SIG-M5 treated with dmso at 0.1 percent for 504 hours (cell line): ENCODE data around the gene CMC1.
"Not testable (repeated sequence)": the region's sequence is repeated elsewhere in the genome, so short reads cannot be mapped to it uniquely, and the experiment has no call there.

Experiments used
- DNase-seq: peaks from one replicate; lab custom pipeline; 2025; ENCODE audit not compliant: unreplicated experiment; lab: John Stamatoyannopoulos, UW

The CMC1 gene

DNA sequence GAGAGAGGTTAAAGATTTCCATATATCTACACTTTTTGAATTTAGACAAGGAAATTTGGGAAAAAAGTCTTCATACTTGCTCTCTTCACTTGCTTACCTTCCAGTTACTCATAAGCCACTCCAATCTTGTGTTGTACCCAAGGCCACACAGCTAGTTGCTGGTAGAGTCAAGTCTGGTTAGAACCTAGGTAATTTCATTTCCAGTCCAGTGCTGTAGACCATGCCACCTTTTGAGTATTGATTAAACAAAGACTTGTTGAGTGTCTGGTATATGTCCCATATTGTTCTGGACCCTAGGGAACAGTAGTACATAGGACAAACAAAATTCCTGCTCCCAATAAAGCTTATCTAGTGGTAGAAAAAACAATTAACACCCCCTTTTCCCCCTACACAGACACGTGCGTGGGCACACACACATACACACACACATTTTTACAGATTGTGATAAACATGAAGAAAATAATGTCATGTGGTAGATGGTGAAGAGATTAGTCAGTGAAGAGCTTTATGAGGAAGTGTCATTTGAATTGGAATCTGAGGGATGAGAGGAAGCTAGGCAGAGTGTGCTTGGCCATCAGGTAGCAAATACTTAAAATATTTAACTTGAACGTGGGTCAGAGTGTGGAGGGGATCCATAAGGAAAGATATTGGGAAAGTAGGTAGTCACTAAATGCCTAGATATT is 2.1 kb downstream of the CMC1 start:
- DNase-seq = peak; percentile 58

DNA sequence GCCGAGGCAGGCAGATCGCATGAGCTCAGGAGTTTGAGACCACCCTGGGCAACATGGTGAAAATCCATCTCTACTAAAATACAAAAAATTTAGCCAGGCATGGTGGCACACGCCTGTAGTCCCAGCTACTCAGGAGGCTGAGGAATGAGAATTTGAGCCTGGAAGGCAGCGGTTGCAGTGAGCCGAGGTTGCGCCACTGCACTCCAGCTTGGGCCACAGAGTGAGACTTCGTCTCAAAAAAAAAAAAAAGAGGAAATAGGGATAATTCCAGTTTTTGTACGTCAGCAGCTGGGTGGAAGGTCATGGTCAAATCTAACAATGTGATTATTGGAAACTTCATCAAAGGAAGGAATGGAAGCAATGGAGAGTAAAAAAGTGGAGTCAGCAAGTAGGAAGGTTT is 3.1 kb downstream of the CMC1 start:
- peak; percentile 15 for DNase-seq

DNA sequence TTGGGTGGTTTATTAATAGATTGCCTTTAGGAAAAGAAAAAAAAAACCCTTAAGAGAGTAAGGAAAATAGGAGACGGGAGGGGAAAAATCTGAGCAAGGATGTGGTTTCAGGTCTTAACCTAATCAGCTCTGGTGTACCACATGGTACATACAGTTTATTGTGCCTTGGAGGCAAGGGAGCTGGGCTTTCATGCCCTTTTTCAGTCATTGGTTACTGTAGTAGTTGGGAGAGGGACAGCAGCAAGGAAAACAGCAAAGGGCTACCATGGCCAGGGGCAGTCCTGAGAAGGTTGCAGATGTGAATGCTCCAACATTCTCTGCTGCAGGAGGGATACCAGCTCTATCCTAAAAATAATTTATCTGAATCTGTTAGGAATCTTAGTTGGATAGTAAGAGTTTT is 5.9 kb downstream of the CMC1 start:
- DNase-seq = no peak

DNA sequence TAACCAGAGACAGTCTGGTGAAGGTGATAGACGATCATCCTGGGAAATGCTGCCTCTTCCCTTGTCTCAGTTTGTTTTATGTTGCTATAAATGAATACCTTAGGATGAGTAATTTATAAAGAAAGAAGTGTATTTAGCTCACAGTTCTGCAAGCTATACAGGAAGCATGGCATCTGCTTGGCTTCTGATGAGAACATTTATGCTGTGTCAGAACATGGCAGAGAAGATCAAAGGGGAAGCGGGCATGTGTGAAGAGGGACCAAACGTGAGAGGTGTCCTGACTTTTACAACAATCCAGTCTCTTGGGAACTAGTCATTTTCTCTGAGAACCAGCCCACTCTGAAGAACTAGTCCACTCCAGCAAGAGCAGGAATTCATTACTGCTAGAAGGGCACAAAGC is 9.6 kb downstream of the CMC1 start:
- no peak for DNase-seq

DNA sequence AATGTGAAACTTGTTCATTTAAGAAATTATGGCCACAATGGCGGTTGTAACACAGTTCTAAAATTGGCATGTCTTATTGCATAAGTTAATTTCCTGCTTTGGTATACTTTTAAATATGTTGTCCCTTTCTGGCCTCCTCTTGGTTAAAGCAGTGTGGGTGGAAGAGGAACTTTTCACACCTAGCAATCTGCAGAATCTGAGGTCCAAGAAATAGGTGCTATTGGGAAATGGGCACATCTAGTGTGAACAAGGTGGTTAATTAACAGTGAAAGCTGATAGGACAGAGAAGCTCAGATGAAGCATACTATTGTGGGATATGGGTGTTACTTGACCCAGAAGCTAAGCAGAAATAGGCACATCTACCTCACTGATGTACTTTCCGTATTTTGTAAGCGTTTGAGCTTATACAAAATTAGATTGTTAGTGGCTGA is 10.6 kb downstream of the CMC1 start:
- DNase-seq = peak; percentile 85

DNA sequence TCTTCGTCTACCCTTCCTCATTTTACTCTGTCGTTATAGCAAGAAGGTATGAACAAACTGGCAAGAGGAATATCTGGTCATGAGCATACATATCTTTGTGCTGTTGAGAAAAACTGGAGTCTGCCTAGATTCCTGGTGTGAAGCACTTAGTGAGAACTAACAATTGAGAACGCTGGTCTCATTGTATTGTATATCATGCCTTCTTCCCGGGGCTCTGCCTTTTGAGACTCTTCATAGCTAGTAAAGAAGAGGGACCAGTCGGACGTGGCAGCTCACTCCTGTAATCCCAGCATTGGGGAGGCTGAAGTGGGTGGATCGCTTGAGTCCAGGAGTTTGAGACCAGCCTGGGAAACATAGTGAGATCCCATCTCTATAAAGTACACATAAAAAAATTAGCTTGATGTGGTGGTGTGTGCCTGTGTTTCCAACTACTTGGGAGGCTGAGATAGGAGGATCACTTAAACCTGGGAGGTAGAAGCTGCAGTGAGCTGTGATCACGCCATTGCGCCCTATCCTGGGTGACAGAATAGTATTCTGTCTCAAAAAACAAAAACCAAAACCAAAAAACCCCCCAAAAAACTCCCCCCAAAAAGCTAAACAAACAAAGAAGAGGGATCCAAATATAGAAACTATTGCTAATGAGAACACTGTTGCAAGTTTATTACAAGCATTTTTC is 11.8 kb downstream of the CMC1 start:
- no peak for DNase-seq

DNA sequence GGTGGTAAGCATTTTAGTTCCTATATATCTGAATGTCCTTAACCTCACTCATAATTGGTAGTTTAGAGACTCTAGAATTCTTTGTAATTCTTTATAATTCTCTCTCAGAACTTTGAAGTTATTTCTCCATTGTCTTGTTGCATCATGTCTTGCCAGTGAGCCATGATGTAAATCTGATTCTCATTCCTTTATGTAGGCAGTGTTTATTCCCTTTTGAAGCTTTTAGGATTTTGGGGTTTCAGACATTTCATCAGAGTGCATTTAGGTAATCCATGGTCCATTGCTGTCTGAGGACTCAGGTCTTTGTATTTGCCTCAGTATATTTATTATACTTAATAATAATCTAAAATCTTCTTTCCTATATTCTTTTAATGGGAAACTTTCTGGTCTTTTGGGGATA is 20.6 kb downstream of the CMC1 start:
- no peak for DNase-seq

DNA sequence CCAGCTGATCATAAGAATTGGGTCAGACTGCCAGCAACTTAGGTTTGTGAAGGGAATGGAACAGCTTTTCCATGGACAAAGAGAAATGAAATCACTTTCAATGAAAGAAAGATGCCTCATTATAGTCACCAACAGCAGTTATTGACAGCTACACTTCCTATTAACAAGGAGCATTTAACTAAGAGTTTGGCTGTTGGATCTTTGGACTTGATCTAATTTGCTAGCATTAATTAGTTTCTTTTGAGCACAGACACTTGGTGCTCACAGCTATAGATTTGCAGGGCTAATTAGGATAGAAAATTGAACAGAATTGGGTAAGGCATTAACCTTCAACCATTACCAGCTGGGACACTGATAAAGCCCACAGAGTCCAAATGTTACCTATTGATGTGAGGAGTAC is 24.2 kb downstream of the CMC1 start:
- DNase-seq = no peak

DNA sequence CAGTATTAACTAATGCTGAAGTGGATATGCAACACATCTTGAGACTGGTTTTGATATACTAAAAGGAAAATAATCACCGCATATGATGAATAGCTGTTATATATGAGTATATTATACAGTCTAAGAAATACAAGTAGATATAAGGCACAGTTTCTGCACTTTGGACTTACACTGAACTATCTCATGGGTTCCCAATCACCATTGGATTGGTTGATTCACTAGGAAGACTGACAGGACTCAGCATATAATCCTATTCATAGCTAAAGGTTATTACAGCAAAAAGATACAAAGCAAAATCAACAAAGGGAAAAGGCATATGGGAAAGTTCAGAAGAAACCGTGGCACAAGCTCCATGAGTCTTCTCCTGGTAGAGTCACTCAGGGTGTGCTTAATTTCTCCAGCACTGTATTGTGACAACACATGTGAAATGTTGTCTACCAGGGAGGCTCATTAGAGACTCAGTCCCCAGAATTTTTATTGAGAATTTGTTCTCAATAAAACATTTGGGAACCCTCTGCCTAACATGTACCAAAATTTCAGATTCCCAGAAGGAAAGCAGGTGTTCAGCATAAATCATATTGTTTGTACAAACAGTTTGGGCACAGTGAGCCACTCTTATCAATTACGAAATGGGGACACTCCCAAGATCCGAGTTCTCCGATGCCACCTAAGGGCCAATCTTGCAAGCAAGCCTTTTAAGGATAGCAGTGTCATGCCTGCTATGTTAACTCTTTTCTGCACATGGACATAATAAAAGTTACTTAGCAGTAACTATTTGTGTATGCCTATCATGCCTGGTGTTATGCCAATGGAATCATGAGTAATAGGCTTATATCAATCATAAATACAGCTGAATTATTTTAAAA is 26.8 kb downstream of the CMC1 start:
- DNase-seq = no peak

DNA sequence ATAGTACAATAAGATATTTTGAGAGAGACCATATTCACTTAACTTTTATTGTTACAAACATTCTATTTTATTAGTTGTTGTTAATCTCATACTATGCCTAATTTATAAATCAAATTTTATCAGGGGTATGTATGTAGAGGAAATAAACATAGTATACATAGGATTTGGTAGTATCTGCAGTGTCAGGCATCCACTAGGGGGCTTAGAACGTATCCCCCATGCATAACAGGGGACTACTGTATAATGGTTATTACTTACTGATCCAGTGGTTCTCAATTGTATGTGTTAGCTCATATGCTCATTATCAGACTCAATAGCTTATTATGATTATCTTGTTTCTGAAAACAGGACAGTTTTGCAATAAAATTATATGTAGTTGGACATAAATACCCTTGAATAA is 27.6 kb downstream of the CMC1 start:
- DNase-seq = no peak

DNA sequence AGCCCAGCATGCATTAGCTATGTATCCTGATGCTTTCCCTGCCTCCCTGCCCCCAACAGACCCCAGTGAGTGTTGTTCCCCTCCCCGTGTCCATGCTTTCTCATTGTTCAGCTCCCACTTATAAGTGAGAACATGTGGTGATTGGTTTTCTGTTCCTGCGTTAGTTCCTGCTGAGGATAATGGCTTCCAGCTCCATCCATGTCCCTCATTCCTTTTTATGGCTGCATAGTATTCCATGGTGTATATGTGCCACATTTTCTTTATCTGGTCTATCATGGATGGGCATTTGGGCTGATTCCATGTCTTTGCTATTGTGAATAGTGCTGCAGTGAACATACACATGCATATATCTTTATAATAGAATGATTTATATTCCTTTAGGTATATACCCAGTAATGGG is 28.5 kb downstream of the CMC1 start:
- DNase-seq = not testable (repeated sequence)

DNA sequence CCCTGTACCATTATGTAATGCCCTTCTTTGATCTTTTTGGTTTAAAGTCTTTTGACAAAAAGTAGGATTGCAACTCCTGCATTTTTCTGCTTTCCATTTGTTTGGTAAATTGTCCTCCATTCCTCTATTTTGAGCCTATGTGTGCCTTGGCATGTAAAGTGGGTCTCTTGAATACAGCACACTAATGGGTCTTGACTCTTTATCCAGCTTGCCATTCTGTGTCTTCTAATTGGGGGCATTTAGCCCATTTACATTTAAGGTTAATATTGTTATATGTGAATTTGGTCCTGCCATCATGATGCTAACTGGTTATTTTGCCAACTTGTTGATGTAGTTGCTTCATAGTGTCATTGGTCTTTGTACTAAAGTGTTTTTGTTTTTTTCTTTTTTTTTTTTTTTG is 32.4 kb downstream of the CMC1 start:
- no peak for DNase-seq

DNA sequence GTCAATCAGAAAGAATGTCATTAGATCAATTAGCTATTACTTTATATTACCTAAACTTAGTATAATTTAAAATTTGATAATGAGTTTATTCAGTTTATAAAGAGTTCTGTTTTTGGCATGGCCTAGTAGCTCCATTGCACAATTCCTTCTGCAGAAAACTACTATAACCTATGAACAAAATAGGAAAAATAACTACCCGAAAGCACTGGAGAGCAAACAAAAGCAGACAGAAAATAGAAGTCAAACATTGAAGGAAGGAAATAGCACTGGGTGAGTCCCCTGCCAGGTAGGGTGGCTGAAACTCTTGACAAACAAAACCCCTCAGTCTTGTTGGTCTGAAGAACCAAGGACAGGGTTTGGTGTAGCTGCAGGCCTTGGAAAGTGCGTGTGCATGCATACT is 37.5 kb downstream of the CMC1 start:
- DNase-seq = no peak

DNA sequence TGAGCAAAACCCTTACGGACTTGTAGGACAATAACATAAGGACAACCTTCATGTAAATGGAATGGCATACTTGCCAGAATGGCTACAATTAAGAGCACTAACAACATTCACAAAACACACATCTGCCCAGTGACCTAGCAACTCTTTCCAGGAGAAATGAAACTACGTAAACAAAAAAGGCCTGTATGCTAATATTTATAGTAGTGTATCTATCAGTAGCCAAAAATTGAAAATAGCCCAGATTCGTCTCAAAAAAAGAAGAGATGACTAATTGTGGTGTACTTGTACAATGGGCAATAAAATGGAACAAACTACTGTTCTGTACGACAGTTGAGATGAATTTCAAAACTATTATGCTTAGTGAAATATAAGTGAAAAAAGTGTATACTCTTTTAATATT is 38.4 kb downstream of the CMC1 start:
- DNase-seq = no peak

DNA sequence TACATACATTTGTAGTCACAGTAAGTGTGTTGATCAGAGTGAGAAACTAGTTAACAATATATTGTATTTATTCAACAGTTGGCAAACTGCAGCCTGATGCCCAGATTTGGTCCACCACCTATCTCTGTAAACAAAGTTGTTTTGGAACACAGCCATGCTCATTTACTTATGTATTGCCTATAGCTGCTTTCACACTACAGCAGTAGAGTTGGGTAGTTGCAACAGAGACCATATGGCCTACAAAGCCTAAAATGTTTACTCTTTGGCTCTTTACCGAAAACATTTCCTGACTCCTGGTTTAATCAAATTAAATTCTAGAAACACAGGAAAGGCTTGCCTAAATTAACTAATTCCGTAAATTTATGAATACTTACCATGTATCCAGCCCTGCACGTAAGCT is 39.4 kb downstream of the CMC1 start:
- DNase-seq = no peak

DNA sequence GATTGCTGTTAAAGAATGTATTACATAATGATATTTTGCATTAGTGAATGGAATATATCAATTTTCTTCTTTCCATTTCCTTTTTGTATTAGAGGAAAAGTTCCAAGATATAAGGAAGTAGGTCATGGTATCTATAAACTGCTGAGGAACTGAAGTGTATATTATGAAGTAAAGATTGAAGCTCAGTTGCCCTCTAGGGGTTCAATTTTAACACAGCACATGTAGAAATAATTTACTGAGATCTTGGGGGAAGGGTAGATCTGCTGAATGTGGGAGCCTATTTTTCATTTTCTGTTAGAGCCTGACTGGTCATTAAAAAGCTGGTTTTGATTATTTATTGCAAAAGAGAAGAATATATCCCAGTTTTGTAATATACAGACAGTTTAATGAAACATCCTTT is 45.2 kb downstream of the CMC1 start:
- DNase-seq = peak; percentile 68

DNA sequence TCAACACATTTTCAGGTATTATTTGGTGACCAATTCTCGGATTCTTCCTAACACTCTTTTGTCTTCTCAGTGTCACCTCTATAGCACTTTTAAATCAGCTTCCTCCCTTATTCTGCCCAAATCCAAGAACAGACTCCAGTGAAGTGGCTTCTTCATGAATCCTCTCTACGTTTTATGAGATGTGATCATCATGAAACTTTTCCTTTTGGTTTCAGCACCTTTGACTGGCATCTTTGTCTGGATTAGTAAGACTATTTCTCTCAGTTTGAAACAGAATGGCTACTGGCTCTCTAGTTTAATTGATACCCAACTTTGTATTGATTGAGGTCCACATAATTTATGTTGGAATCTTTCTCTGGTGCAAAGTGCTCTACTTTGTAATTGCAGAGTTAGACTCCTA is 45.6 kb downstream of the CMC1 start:
- no peak for DNase-seq

DNA sequence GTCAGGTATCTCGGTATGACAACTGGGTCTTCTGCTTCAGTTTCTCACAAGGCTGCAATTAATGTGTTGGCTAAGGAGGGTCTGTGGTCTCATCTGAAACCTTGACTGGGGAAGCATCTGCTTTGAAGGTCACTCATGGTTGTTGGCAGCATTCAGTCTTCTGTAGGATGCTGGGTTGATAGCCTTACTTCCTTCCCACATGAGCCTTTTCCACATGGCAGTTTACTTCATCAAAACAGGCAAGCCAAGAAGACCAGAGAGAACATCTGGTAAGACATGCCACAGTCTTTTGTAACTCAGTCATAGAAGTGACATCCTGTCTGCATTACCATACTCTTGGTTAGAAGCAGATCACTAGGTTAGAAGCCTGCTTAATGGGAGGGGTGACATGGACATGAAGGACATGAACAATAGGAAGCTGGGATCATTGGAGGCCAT is 49.5 kb downstream of the CMC1 start:
- DNase-seq = no peak

DNA sequence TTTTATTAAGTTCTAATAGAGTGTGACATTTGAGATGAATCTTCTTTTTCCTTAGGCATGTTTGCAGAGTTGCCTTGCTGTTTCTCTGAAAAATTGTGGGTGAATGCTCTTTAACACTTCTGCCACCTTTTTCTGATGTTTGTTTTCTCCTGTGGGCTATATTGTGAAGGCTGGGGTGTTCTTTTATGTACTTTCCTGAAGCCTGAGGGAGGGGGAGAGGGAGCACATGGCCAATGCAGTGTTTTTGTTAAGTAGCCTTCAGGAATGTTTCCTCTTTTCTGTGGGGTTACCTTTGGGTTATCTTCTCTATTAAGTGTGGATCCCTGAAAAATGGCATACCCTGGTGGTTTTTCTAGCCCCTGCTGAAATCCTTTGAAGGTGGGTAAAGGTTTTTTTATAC is 50.2 kb downstream of the CMC1 start:
- DNase-seq = no peak

DNA sequence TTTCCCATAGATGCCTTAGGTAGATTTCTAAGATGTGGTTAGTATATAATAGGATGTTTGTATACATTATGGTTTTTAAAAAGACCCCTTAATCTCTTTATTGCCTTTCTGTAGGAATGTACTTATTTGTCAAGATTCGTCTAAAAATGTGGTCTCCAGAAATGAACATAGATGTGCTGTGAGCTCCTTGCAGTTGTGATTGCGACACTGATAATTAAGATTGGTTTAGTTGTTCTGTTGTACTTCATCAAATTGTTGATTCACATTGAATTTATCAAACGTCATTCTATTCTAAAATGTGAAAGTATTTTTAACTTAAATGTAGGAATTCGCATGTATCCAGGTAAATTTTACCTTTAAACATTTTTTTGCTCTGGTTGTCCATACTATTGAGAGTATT is 51.2 kb downstream of the CMC1 start:
- no peak for DNase-seq

DNA sequence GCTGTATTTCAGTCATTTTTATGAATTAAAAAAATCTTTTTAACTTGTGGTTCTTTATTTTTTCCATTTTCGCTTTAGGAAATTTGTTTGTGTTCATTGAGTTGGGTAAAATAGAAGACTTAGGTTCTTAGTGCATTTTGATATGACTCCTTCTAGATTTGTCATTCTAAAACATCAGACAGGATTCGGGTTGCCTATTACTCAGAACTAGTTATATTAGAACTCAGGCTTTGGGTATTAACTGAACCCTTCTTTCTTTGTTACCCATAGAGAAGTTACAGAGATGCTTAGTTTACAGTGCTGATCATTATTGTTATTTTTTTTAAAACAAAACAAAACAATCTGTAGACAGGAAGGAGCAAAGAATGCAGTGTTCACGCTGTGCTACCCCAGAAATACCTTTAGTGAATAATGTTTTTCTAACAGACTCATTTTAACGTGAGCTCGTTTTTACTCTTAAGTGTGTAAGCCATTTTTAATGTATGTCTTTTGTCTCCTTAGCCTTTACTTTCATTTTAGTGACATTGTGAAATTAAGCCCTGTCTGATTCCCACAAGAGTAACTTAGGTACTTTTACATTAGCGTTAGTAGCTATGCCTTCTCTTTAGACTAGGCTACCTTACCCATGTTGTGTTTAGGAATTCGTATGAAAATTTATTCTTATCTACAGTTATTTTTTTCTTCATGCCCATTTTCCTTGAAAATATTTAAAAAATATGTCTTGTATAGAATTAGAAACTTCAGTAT is 53.4 kb downstream of the CMC1 start:
- DNase-seq = no peak
